Epidermal melanocyte (primary cell): ENCODE results near the gene MB.

ENCODE experiments used
- DNase-seq: peaks from one replicate; pipeline ENCODE4 v3.0.0; 2011; ENCODE audit warnings: low spot score; ENCODE audit not compliant: insufficient read length

Gene MB

DNA sequence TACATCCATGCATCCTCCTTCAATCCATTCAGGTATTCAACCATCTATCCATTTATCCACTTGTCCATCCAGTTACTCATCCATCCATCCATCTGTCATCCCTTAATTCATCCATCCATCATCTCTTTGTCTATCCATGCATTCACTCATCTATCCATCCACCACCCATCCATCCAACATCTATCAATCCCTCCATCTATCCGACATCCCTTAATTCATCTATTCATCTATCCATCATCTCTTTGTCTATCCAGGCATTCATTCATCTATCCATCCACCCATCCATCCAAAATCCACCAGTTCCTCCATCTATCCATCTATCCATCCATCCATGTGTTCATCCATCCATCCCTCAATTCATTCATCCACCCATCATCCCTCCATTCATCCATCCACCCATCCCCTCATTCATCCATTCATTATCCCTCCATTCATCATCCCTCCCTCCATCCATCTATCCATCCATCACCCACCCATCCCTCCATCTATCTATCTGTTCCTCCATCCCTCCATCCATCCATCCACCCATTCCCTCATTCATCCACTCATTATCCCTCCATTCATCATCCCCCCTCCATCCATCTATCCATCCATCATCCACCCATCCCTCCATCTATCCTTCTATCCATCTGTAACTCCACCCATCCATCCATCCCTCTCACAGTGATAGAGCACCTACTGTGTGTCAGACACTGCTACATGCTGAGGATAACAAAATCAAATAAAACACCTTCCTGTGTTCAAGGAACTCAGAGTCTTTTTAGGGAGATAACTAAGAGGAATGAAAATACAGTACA, 1.5 kb upstream of the MB start:
- DNase-seq: no peak

DNA sequence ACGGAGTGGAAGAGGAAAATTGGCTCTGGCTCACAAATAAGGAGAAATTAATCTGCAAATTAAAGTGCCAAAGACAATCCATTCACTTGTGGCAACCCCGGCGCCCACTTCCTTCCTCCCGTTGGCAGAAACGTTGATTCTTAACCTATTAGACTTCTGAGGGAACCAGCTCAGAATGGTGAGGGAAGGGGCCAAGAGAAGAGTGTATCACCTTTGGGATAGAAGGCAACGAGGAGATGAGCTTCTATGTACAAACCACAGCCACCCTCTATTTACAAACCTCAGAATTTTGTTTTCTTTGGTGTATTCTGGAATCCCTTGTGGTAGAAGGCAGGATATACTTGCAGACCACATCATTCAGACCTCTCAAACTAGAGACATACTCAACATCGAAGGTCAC, 1.1 kb downstream of the MB start:
- DNase-seq: no peak

DNA sequence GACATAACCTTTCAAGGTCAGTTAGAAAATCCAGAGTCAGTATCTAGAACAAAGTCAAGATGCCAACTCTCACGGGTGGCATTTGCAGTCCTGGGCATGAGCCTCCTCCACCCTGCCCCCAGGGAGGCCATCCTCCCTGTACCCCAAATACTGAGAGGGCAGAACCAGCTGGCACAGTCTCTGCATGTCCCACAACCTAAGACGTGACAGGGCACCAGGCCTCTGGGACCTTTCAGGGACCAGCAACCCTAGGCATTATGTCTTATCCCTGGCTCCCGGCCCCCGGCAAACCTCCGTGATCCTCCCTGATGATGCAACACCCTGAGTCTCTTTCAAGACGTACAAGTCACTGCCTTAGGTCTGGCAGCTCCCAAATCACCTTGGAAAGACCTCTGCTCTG, 2.0 kb downstream of the MB start:
- DNase-seq: no peak

DNA sequence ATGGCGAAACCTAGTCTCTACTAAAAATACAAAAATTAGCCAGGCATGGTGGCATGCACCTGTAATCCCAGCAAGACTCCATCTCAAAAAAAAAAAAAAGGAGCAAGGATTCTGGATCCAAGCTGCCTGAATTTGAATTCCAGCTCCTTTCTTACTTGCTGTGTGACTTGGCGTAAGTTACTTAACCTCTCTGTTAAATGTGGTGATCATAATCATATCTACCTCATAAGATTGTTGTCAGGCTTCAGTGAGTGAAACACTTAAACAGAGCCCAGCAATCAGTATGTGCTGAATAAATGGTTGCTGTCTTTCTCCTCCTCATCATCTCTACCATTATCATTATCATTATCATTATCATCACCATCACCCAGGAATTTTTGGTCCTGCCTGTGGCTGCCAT, 2.7 kb downstream of the MB start:
- no peak for DNase-seq

DNA sequence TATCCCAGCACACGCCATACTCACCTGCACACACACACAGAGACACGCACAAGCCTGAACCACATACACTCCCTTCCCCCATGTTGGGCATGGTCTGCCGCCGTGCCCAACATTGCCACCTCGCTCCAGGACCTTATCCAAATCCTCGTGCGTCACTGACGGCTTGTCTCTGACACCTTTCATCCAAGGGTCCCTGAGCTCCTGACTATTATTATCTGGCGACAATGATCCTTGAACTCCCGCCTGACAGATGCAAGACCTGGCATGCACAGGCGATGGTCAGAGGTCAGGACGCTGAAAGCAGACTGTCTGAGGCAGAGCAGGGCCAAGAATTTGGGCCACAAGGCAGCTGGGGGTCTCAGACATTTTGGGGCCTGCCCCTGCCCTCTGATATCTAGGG, 4.2 kb downstream of the MB start:
- no peak for DNase-seq

DNA sequence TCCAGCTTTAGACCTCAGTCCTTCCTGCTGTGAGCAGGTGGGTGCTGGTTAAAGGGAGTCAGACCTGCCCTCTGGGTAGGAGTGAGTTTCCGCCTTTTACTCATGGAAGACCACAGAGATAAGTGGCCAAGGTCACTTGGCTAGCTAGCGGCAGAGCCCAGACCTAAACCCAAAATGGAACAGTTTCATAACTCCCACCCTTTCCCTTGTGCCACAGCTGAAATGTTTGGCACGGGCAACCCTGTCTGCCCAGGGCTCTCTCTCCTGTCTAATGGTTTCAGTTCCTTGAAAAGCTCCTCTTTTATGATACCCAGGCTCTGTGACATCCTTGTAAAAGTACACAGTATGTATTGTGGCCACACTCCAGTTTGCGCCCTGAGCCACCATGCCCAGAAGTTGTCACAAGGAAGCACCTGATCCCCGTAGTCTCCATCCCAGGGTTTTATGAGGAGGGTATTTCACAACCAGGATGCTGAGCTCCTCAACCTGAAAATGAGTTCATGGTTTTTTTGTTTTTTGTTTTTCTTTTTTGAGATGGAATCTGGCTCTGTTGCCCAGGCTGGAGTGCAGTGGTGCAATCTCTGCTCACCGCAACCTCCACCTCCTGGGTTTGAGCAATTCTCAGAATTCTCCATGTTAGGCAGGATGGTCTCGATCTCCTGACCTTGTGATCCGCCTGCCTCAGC, 5.1 kb downstream of the MB start:
- DNase-seq: no peak

DNA sequence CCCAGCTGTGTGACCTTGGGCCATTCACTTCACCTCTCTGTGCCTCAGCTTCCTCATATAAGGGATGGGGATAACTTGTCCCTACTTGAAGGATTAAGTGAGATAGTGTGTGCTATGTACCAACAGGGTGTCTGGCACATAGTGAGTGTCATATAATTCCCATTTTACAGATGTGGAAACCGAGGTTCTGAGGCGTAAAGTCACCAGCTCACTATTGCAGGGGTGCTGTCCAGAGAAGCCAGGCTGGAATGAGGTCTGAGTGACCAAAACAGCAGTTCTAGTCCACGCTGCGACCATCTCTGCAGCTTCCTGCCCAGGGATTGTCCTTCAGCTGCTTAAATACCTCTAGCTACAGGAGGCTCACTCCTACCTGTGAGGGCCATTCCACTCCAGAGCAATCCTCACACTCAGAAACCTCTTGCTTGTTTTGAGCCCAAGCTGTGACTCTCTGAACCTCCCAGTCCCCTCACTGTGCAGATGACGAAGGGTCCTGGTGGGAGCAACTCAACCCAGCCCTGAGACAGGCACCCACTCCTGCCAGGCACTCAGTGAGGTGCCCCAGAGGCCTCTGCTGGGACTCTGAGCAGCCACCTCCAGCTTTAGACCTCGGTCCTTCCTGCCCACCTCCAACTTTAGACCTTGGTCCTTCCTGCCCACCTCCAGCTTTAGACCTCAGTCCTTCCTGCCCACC, 5.8 kb downstream of the MB start:
- no peak for DNase-seq

DNA sequence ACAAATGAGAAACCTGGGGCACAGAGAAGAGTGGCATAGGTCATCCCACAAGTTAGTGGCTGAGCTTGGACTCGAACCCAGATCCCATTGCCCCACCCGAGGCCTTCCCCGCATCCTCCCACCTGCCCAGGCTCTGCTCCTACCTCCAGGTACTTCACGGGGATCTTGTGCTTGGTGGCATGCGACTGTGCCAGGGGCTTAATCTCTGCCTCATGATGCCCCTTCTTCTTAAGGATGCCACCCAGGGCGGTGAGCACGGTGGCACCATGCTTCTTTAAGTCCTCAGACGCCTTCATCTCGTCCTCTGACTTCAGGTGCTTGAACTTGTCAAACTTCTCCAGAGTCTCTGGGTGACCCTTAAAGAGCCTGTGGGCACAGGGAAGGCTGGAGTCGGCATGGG, 6.4 kb downstream of the MB start:
- no peak for DNase-seq

DNA sequence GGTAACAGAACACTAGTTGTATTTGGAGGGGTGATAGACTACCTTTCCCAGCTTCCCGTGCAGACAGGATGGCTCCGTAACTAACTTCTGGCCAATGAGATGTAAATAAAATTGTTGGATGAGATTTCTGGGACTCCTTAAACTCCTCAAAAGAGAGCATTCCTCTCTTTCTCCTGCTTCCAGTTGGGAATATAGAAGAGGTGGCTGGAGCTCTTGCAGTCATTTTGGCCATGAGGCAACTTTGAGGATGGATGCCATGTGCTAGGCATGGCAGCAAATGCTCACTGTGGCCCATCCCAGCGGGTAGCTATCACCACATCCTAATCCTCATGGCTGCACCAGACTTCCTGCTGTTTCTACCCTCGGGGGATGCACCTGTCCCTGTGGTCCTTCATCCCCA, 7.4 kb downstream of the MB start:
- no peak for DNase-seq

DNA sequence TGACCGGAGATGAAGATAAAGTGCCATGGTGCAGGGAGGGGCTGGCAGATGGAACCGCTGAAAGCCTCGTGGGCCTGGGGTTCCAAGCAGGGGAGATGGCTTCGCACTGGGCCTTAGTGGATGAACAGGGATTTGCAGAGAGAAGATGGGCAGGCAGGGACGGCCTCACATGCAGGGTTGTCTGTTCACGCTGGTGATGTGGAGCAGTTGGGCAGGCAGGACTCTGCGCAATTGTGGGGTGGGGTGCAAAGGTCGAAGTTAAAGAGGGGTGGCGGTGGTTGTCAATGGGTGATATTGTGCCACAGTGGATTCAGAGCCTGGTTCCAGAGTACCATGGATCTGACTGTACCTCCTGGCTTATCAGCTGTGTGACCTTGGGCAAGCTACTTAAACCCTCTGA, 7.9 kb downstream of the MB start:
- no peak for DNase-seq

DNA sequence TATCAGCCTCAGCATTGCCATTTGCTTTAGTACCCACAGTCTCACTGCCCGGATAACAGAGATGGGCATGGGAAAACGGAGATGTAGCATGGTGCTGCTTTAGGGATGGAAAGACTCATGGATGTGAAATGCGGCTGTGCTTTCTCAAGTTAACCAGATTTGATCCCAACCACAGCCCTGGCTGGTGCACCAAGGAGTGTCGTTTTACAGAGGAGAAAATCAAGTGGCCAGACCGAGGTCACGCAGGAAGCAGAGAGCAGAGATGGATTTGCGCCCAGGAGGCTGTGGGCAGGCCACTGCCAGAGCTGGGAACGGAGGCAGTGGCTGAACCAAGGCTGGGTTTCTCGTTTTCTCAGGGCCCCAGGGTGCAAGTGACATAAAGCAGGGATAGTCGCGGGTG, 9.0 kb downstream of the MB start:
- no peak for DNase-seq

DNA sequence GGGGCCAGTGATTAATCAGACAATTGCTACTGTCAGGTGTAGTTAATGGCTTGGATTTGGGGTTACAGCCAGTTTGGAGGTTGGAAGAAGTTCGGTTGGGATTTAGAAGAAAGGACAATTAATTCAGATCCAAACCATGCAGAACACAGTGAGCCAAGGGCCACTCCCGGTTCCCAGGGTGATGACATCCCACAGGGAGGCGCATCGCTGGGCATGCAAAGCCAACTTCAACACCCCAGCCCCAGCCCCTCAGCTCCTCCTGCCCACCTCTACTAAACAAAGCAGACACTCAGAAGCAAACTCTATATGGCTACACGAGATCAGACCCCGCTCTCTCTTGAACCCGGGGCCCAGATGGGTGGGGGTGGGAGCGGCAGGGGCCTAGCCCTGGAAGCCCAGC, 10.2 kb downstream of the MB start:
- DNase-seq: no peak

DNA sequence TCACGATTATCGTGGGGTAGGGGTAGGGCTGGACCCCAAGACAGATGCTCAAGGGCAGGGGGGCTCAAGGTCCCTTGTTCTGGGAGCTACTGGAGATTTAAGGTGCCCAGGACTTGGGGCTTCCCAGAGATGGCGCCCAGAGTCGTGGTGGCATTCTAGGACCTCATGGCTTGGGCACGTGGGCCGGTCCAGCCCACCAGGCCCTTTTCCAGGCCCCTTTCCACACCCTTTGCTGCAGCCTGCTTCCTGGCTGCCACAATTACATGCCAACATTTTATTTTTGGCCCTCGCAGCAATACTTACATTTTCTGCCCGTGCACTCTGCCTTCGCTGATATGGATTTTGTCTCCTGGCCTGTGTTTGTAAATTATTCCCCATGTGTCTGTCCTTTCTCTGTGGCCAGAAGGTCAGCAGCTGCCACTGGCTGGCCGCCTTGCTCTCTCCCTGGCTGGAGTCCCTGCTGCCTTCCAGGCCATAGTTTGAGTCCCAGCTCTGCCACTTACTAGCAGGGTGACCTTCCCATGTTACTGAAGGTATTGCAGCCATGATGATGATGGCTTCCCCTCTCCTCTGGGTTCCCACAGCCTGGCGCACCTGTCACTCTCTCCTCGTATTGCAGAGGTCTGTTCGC, 11.2 kb downstream of the MB start:
- DNase-seq: no peak

DNA sequence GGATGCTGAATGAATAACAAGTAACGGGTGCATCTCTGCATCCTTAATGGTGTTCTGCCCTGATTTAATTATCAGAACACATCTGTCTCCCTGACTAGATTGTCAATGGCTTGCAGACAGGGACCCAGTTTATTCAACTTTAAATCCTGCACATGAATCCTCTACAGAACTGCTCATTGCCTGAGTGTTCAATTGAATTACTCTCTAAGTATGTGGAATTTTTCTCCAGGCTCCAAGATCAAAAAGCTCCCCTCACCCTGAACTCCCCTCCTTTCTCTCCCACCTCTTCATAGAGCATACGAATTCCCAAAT, 11.8 kb downstream of the MB start:
- DNase-seq: no peak

DNA sequence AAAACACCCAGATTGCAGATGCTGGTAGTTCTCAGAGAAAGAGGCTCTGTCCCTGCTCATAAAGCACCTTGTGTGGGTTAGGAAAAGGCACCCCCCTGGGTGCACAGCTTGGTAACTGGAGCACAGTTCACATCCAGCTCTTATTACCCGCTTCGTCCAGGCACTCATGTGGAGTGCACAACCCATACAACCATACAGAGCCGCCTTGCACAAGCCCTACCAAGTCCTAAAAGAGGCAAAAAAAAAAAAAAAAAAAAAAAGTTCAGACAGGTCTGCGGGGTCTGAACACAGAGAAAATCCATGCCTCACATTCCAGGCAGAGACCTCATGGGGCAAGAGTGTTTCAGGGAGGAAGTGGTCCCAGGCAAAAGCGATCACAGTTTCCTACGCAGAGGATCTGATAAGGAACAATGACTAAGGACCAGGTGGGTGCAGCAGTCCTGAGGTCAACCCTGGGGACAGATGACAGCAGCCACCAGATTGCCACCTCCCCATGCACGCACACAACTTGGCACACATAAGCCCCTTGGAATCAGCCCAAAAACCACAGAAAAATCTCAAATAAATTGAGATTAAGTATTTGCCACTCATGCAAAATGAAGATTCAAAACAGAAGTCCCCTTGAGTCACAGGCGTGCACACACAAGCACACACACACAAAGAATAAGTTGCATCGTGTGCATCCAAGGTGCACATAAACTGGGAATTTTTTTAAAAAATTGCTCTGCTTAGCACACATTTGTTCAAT, 12.3 kb downstream of the MB start:
- no peak for DNase-seq

DNA sequence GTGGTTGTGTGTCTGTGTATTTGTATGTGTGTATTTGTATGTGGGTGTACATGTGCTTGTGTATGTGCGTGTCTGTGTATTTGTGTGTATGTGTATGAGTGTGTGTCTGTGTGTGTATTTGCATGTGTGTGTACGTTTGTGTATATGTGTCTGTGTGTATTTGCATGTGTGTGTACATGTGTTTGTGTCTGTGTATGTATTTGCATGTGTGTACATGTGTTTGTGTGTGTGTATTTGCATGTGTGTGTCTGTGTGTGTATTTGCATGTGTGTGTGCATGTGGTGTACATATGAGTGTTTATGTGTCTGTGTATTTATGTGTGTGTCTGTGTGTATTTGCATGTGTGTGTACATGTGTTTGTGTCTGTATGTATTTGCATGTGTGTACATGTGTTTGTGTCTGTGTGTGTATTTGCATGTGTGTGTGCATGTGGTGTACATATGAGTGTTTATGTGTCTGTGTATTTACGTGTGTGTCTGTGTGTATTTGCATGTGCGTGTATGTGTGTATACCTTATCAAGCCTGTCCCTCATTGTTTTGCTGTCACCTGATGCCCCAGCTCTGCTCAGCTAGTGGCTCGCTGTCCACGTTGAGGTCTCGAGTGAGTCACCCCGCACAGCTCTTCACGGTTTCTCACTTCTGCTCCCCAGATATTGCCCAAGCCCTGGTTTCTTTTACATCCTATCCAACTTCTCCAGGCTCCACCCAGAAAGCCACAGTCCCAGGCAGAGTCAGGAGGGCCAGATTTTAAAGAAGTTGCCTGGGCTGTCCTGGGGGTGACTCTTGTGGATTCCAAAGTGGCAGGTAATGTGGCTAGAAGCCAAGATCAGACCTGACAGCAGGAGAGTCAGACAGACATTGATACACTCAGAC, 15.2 kb downstream of the MB start:
- DNase-seq: no peak

DNA sequence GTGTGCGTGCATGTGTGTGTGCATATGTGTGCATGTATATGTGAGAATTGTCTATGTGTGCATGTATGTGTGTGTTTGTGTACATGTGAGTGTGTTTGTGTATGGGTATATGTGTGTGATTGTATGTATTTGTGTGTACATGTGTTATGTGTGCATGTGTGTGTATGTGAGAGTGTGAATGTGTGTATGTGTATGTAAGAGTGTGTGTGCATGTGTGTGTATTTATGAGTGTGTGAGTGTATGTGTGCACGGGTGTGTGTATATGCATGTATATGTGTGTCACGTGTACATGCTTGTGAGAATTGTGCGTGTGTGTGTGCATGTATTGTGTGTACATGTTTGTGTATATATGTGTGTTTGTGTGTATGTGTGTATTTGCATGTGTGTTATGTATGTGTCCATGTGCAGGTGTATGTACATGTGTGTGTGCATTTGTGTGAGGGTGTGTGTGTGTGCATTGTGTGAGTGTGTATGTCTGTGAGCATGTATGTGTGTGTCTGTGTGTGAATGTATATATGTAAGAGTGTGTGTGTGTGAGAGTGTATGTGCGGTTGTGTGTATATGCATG, 16.0 kb downstream of the MB start:
- no peak for DNase-seq

DNA sequence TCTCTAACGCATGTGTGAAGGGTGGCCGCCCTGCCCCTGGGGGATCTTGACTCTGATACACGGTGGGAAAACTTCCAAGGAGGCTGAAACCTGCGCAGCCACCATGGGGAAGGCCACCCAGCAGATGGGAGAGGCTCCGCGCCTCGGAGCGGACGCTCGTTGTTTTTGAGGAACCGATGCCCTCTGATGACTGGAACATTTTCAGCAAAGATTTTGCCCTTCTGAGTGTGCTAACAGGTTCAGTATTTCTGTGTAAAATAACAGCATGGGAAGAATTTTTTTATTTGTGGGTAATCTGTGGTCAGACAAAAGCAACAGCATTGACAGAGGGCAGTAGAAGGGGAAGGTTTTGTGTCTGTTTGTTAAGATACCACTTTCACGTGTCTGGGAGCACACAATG, 16.7 kb downstream of the MB start:
- no peak for DNase-seq

DNA sequence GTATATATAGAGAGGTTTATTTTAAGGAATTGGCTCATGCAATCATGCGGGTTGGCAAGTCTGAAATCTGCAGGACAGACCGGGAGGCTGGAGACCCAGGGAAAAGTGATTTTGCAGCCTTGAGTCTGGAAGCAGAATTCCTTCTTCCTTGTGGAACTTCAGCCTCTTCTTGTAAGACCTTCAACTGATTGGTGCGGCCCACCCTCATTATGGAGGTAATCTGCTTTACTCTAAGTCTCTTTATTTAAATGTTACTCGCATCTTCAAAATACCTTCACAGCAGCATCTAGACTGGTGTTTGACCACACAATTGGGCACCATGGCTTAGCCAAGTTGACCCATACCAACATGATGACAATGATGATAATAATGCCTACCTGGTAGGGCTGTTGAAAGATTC, 17.8 kb downstream of the MB start:
- no peak for DNase-seq

DNA sequence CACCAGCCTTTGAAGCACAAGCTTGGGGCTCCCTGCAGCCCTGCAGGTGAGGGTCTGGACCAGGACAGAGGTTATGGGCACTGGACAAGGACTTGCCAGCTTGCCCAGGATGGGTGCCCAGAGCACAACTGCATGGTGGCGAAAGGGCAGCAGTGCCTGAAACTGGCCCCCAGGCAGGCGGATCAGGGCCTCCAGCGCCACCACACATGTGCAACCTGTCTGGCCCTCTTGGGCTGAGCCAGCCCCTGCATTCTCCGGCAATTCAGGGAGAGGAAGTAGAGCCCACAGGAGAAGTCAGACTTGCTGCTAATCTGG, 18.8 kb downstream of the MB start:
- no peak for DNase-seq
